ENCODE measurements around the gene ZNF579. TPM values are rescaled to one million over a fixed set of nuclear protein-coding genes. Genes with fewer than 3 reads are reported as not detected.
"Not testable (repeated sequence)": the region's sequence is repeated elsewhere in the genome, so short reads cannot be mapped to it uniquely, and the experiment has no call there.

ZNF579 gene
- total RNA-seq, 1 experiment from 2014 or later, result 49.0 TPM

- no TSS peak for BruUV-seq (replicated peaks)
Observed at GRCh38 chr19:55578031-55578760, 2.5 kb downstream of the ZNF579 start.

GRCh38 chr19:55576746-55577145 is 3.9 kb downstream of the ZNF579 start:
- CTCF ChIA-PET, result no interaction called here

More at GRCh38 chr19:55578031-55578760, 2.5 kb downstream of the ZNF579 start:
- H3K4me3 ChIP-seq, result no peak overlapping the region
- no peak overlapping the region for H3K4me2 ChIP-seq
- H4K20me1 ChIP-seq (ENCODE audit: insufficient read depth), result peaks cover 7% of the 10 kb centered on the region; the same call in 1 of the 2 replicates
- intact Hi-C loops (cut with micrococcal nuclease; ENCODE audit: unreplicated experiment), result no loop called here
- CTCF ChIA-PET, result no interaction called here
- peaks cover 40% of the 10 kb centered on the region; the same call in 1 of the 2 replicates for H3F3A ChIP-seq (ENCODE audit: insufficient read depth, low read depth)
- POLR2A ChIA-PET (ENCODE audit: unreplicated experiment), result no interaction called here
- no peak overlapping the region for H3K27ac ChIP-seq
- no peak overlapping the region for H2AFZ ChIP-seq
- peaks cover 9% of the 10 kb centered on the region; the same call in 1 of the 2 replicates for H3K36me3 ChIP-seq (ENCODE audit: low read depth)
- H3K4me1 ChIP-seq (replicated peaks; ENCODE audit: insufficient read depth), result 0 out of 2 replicates have a peak, but pooled peaks cover 3% of the 10 kb centered on the region
- TF ChIP-seq EZH2 (IDR thresholded peaks at IDR 0.05; ENCODE audit: low read depth) (no peak), CTCF (conservative IDR thresholded peaks at IDR 0.05) (no peak)
- H3K9me3 ChIP-seq (ENCODE audit: insufficient read depth, low read depth), result no peaks in the 10 kb centered on the region
- DNase-seq, result no peak
- no peaks in the 10 kb centered on the region for H3K9me2 ChIP-seq (ENCODE audit: insufficient read depth)
- peaks cover 18% of the 10 kb centered on the region for H3K79me2 ChIP-seq (ENCODE audit: low read depth)
- H3K27me3 ChIP-seq (ENCODE audit: insufficient read depth, low read depth), result no peaks in the 10 kb centered on the region

GRCh38 chr19:55573929-55574328 is 6.7 kb downstream of the ZNF579 start:
- POLR2A ChIA-PET (ENCODE audit: unreplicated experiment); CTCF ChIA-PET; intact Hi-C loops (cut with micrococcal nuclease; ENCODE audit: unreplicated experiment); BruUV-seq (replicated peaks); H3K9me2 ChIP-seq (ENCODE audit: insufficient read depth); H2AFZ ChIP-seq; H3K27ac ChIP-seq; H3K9me3 ChIP-seq (ENCODE audit: insufficient read depth, low read depth); H3K4me2 ChIP-seq; H3K4me3 ChIP-seq; DNase-seq; H3K36me3 ChIP-seq (ENCODE audit: low read depth); H3K27me3 ChIP-seq (ENCODE audit: insufficient read depth, low read depth); H4K20me1 ChIP-seq (ENCODE audit: insufficient read depth); H3K79me2 ChIP-seq (ENCODE audit: low read depth); H3K4me1 ChIP-seq (replicated peaks; ENCODE audit: insufficient read depth): not testable (repeated sequence)
- peaks cover 24% of the 10 kb centered on the region; the same call in 1 of the 2 replicates for H3F3A ChIP-seq (ENCODE audit: insufficient read depth, low read depth)

More at GRCh38 chr19:55576746-55577145, 3.9 kb downstream of the ZNF579 start:
- no peak overlapping the region for H3K4me3 ChIP-seq
- H3K79me2 ChIP-seq (ENCODE audit: low read depth), result peaks cover 18% of the 10 kb centered on the region
- no TSS peak for BruUV-seq (replicated peaks)
- no peaks in the 10 kb centered on the region for H3K9me3 ChIP-seq (ENCODE audit: insufficient read depth, low read depth)
- no peak overlapping the region for H3K27ac ChIP-seq
- peaks cover 9% of the 10 kb centered on the region; the same call in 1 of the 2 replicates for H3K36me3 ChIP-seq (ENCODE audit: low read depth)
- peaks cover 7% of the 10 kb centered on the region; the same call in 1 of the 2 replicates for H4K20me1 ChIP-seq (ENCODE audit: insufficient read depth)
- intact Hi-C loops (cut with micrococcal nuclease; ENCODE audit: unreplicated experiment), result no loop called here
- H3K27me3 ChIP-seq (ENCODE audit: insufficient read depth, low read depth), result no peaks in the 10 kb centered on the region
- no peak overlapping the region for H3K4me2 ChIP-seq
- H2AFZ ChIP-seq, result no peak overlapping the region
- DNase-seq, result no peak
- POLR2A ChIA-PET (ENCODE audit: unreplicated experiment), result interaction anchor here (0.9 kb wide), 1 partner anchor 249 kb away, joined by 7 read pairs; no protein-coding TSS in a partner anchor
- peaks cover 34% of the 10 kb centered on the region; the same call in 1 of the 2 replicates for H3F3A ChIP-seq (ENCODE audit: insufficient read depth, low read depth)
- no peak for TF ChIP-seq EZH2 (IDR thresholded peaks at IDR 0.05; ENCODE audit: low read depth)
- no peak for TF ChIP-seq CTCF (conservative IDR thresholded peaks at IDR 0.05)
- 0 out of 2 replicates have a peak, but pooled peaks cover 3% of the 10 kb centered on the region for H3K4me1 ChIP-seq (replicated peaks; ENCODE audit: insufficient read depth)
- no peaks in the 10 kb centered on the region for H3K9me2 ChIP-seq (ENCODE audit: insufficient read depth)

- H3K79me2 ChIP-seq (ENCODE audit: low read depth); CTCF ChIA-PET; H3K27me3 ChIP-seq (ENCODE audit: insufficient read depth, low read depth); H3K4me2 ChIP-seq; BruUV-seq (replicated peaks); DNase-seq; H3K4me1 ChIP-seq (replicated peaks; ENCODE audit: insufficient read depth); POLR2A ChIA-PET (ENCODE audit: unreplicated experiment); H3K4me3 ChIP-seq; H2AFZ ChIP-seq; H4K20me1 ChIP-seq (ENCODE audit: insufficient read depth); intact Hi-C loops (cut with micrococcal nuclease; ENCODE audit: unreplicated experiment); H3K36me3 ChIP-seq (ENCODE audit: low read depth); H3K9me2 ChIP-seq (ENCODE audit: insufficient read depth); H3K27ac ChIP-seq; H3F3A ChIP-seq (ENCODE audit: insufficient read depth, low read depth); H3K9me3 ChIP-seq (ENCODE audit: insufficient read depth, low read depth): not testable (repeated sequence)
Observed at GRCh38 chr19:55569477-55569876, 11.2 kb downstream of the ZNF579 start.

Data from PC-9 (cell line).